ENCODE data around the gene GABBR2.

GABBR2 gene

GRCh38 chr9:98610711-98611110 is 98.0 kb downstream of the GABBR2 start:
- Histone ChIP-seq H3K36me3 (ENCODE audit: control insufficient read depth, insufficient read depth, low read length) (no peaks in the 10 kb centered on the region), H3K27me3 (ENCODE audit: control insufficient read depth, insufficient read depth, low read length) (no peaks in the 10 kb centered on the region), H3K4me1 (no peaks in the 10 kb centered on the region), H3K9ac (no peak overlapping the region), H3K27ac (no peak overlapping the region), H3K4me3 (ENCODE audit: low read depth, low read length) (no peak overlapping the region), H3K9me3 (ENCODE audit: control insufficient read depth, low read length) (no peaks in the 10 kb centered on the region), H3K4me2 (ENCODE audit: low read length) (no peak overlapping the region), H2AFZ (no peak overlapping the region), H3K79me2 (no peaks in the 10 kb centered on the region)
- TF ChIP-seq CTCF (IDR thresholded peaks at IDR 0.05), result no peak

- H3K27me3 ChIP-seq (ENCODE audit: control insufficient read depth, insufficient read depth, low read length), result no peaks in the 10 kb centered on the region
- H3K4me1 ChIP-seq, result no peaks in the 10 kb centered on the region
- H3K4me3 ChIP-seq (ENCODE audit: low read depth, low read length), result no peak overlapping the region
- H3K9me3 ChIP-seq (ENCODE audit: control insufficient read depth, low read length), result no peaks in the 10 kb centered on the region
- no peak overlapping the region for H3K9ac ChIP-seq
- TF ChIP-seq CTCF (IDR thresholded peaks at IDR 0.05), result no peak
- no peak overlapping the region for H3K4me2 ChIP-seq (ENCODE audit: low read length)
- H3K27ac ChIP-seq, result no peak overlapping the region
- no peaks in the 10 kb centered on the region for H3K36me3 ChIP-seq (ENCODE audit: control insufficient read depth, insufficient read depth, low read length)
- no peaks in the 10 kb centered on the region for H3K79me2 ChIP-seq
- H2AFZ ChIP-seq, result no peak overlapping the region
These were observed 98.5 kb downstream of the GABBR2 start for GRCh38 chr9:98610211-98610610.

GRCh38 chr9:98609646-98610045 is 99.1 kb downstream of the GABBR2 start:
- TF ChIP-seq CTCF (IDR thresholded peaks at IDR 0.05), result no peak

GRCh38 chr9:98607787-98608186 is 100.9 kb downstream of the GABBR2 start:
- Histone ChIP-seq H3K27me3 (ENCODE audit: control insufficient read depth, insufficient read depth, low read length) (no peaks in the 10 kb centered on the region), H3K27ac (no peak overlapping the region), H3K4me2 (ENCODE audit: low read length) (no peak overlapping the region), H3K4me3 (ENCODE audit: low read depth, low read length) (no peak overlapping the region), H3K9ac (no peak overlapping the region), H3K9me3 (ENCODE audit: control insufficient read depth, low read length) (no peaks in the 10 kb centered on the region), H3K4me1 (no peaks in the 10 kb centered on the region), H2AFZ (no peak overlapping the region), H3K79me2 (no peaks in the 10 kb centered on the region), H3K36me3 (ENCODE audit: control insufficient read depth, insufficient read depth, low read length) (no peaks in the 10 kb centered on the region)
- TF ChIP-seq CTCF (IDR thresholded peaks at IDR 0.05), result no peak

More at GRCh38 chr9:98609646-98610045, 99.1 kb downstream of the GABBR2 start:
- Histone ChIP-seq H3K79me2 (no peaks in the 10 kb centered on the region), H3K36me3 (ENCODE audit: control insufficient read depth, insufficient read depth, low read length) (no peaks in the 10 kb centered on the region), H3K4me2 (ENCODE audit: low read length) (no peak overlapping the region), H3K9me3 (ENCODE audit: control insufficient read depth, low read length) (no peaks in the 10 kb centered on the region), H3K27me3 (ENCODE audit: control insufficient read depth, insufficient read depth, low read length) (no peaks in the 10 kb centered on the region), H3K9ac (no peak overlapping the region), H2AFZ (no peak overlapping the region), H3K4me1 (no peaks in the 10 kb centered on the region), H3K27ac (no peak overlapping the region), H3K4me3 (ENCODE audit: low read depth, low read length) (no peak overlapping the region)

GRCh38 chr9:98607152-98607551 is 101.6 kb downstream of the GABBR2 start:
- no peak overlapping the region for H2AFZ ChIP-seq
- no peaks in the 10 kb centered on the region for H3K79me2 ChIP-seq
- H3K9me3 ChIP-seq (ENCODE audit: control insufficient read depth, low read length), result no peaks in the 10 kb centered on the region
- no peaks in the 10 kb centered on the region for H3K36me3 ChIP-seq (ENCODE audit: control insufficient read depth, insufficient read depth, low read length)
- no peak overlapping the region for H3K27ac ChIP-seq
- H3K9ac ChIP-seq, result no peak overlapping the region
- H3K4me1 ChIP-seq, result no peaks in the 10 kb centered on the region
- no peak for TF ChIP-seq CTCF (IDR thresholded peaks at IDR 0.05)
- no peak overlapping the region for H3K4me2 ChIP-seq (ENCODE audit: low read length)
- H3K27me3 ChIP-seq (ENCODE audit: control insufficient read depth, insufficient read depth, low read length), result no peaks in the 10 kb centered on the region
- H3K4me3 ChIP-seq (ENCODE audit: low read depth, low read length), result no peak overlapping the region
